Ascending aorta (tissue), 2 donors: ENCODE results near the gene CRTAC1. TPM values are rescaled to one million over a fixed set of nuclear protein-coding genes. Genes with fewer than 3 reads are reported as not detected.

Source experiments
- DNase-seq, 2 donors: peaks; one replicate each; pipeline ENCODE4 v3.0.0-alpha.2; 2019; ENCODE audit warnings: low spot score in 2 of 2
- H3K27ac ChIP-seq, 2 donors: fragments of 200-600 bp; sonication (generic); one replicate each; pipeline ENCODE4 v1.5.1; 2016 to 2017; ENCODE audit warnings: mild to moderate bottlenecking in 1 of 2
- H3K27me3 ChIP-seq: fragments of 200-600 bp; sonication (generic); one replicate; pipeline ENCODE4 v1.5.1; 2017
- H3K36me3 ChIP-seq, 2 donors: fragments of 200-600 bp; sonication (generic); one replicate each; pipeline ENCODE4 v1.5.1; 2016
- H3K4me1 ChIP-seq, 2 donors: fragments of 200-600 bp; sonication (generic); one replicate each; pipeline ENCODE4 v1.5.1; 2016 to 2017; ENCODE audit warnings: mild to moderate bottlenecking in 1 of 2
- H3K4me3 ChIP-seq, 2 donors: fragments of 200-600 bp; sonication (generic); one replicate each; pipeline ENCODE4 v1.5.1; 2016 to 2017; ENCODE audit warnings: mild to moderate bottlenecking in 1 of 2
- H3K9me3 ChIP-seq, 2 donors: fragments of 200-600 bp; sonication (generic); one replicate each; pipeline ENCODE4 v1.5.1; 2016
- intact Hi-C: fragments of 100-400 bp; cut with DNase I; formaldehyde crosslinking; loops from one replicate; pipeline ENCODE4 v1.15.1; 2023
- total RNA-seq: library from RNA; depleted of rRNA; stranded (reverse); fragments of >200 nt; gene quantifications from one replicate; pipeline ENCODE4 v1.1.0, GENCODE V29; 2016
- TF ChIP-seq, protein P1 (sequence below), 3 experiments: fragments of 200-600 bp in 2 of 3; fragments of 450-650 bp in 1 of 3; sonication (generic) in 2 of 3; IDR thresholded peaks; one replicate each; pipeline ENCODE4 v1.5.1; 2016 to 2019; ENCODE audit warnings: antibody characterized with exemption in 3 of 3, mild to moderate bottlenecking in 1 of 3, moderate library complexity in 1 of 3

The CRTAC1 gene
- total RNA-seq, 1 donor from 2014 or later = 25.2 TPM

DNA sequence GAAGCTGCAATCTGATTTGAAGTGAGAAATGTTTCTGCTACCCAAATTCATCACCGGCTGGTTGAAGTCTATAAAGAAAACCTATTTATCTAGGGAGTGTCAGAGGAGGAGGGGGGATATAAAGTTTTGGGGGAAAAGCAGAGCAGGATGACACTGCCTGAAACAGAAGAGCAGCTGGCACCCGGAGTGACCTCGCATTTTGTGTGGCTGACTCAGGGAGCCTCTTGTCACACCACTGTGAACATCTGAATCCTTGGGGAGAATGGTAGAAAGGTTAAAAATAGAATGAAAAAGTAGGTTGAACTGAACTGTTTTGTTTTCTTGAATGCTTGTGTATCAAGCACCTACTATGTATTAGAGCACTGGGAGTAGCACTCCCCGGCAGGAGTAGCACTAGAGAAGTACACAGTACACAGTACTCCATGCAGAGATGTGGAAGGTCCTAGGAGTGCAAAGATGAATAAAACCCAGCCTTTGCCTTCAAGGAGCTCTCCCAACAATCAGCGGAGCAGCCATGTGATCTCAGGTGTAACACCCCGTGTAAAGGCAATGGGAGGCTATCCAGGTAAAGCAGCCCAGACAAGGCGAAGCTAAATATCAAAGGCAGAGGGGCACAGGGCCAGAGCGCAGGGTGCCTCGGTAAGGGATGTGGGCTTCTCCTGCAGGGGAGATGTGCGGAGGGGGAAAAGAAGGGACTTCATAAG is 13.5 kb downstream of the CRTAC1 start:
- no peaks in the 10 kb centered on the region for H3K27me3 ChIP-seq
- H3K4me1 ChIP-seq = no peaks in the 10 kb centered on the region
- no peak overlapping the region for H3K4me3 ChIP-seq
- H3K36me3 ChIP-seq = no peaks in the 10 kb centered on the region
- H3K9me3 ChIP-seq = no peaks in the 10 kb centered on the region
- intact Hi-C loops = no loop called here
- H3K27ac ChIP-seq = no peak overlapping the region
- TF ChIP-seq, protein P1, sequence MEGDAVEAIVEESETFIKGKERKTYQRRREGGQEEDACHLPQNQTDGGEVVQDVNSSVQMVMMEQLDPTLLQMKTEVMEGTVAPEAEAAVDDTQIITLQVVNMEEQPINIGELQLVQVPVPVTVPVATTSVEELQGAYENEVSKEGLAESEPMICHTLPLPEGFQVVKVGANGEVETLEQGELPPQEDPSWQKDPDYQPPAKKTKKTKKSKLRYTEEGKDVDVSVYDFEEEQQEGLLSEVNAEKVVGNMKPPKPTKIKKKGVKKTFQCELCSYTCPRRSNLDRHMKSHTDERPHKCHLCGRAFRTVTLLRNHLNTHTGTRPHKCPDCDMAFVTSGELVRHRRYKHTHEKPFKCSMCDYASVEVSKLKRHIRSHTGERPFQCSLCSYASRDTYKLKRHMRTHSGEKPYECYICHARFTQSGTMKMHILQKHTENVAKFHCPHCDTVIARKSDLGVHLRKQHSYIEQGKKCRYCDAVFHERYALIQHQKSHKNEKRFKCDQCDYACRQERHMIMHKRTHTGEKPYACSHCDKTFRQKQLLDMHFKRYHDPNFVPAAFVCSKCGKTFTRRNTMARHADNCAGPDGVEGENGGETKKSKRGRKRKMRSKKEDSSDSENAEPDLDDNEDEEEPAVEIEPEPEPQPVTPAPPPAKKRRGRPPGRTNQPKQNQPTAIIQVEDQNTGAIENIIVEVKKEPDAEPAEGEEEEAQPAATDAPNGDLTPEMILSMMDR (IDR thresholded peaks at IDR 0.05) = no peak
- no peak for DNase-seq

GRCh38 chr10:98013776-98014175 is 16.6 kb downstream of the CRTAC1 start:
- H3K36me3 ChIP-seq = no peaks in the 10 kb centered on the region
- no peaks in the 10 kb centered on the region for H3K27me3 ChIP-seq
- H3K4me1 ChIP-seq = no peaks in the 10 kb centered on the region
- TF ChIP-seq, protein P1 (IDR thresholded peaks at IDR 0.05) = no peak
- no peaks in the 10 kb centered on the region for H3K9me3 ChIP-seq
- DNase-seq = no peak
- H3K27ac ChIP-seq = no peak overlapping the region
- no peak overlapping the region for H3K4me3 ChIP-seq
- intact Hi-C loops = no loop called here

GRCh38 chr10:98013122-98013521 is 17.3 kb downstream of the CRTAC1 start:
- Histone ChIP-seq H3K36me3 (no peaks in the 10 kb centered on the region), H3K4me3 (no peak overlapping the region), H3K9me3 (no peaks in the 10 kb centered on the region), H3K27me3 (no peaks in the 10 kb centered on the region), H3K4me1 (no peaks in the 10 kb centered on the region), H3K27ac (no peak overlapping the region)
- no peak for DNase-seq
- intact Hi-C loops = no loop called here
- TF ChIP-seq, protein P1 (IDR thresholded peaks at IDR 0.05) = no peak

GRCh38 chr10:98012644-98013043 is 17.8 kb downstream of the CRTAC1 start:
- no peaks in the 10 kb centered on the region for H3K9me3 ChIP-seq
- H3K27me3 ChIP-seq = no peaks in the 10 kb centered on the region
- no peak overlapping the region for H3K4me3 ChIP-seq
- H3K36me3 ChIP-seq = no peaks in the 10 kb centered on the region
- intact Hi-C loops = no loop called here
- TF ChIP-seq, protein P1 (IDR thresholded peaks at IDR 0.05) = no peak
- H3K4me1 ChIP-seq = no peaks in the 10 kb centered on the region
- DNase-seq = no peak
- H3K27ac ChIP-seq = no peak overlapping the region

DNA sequence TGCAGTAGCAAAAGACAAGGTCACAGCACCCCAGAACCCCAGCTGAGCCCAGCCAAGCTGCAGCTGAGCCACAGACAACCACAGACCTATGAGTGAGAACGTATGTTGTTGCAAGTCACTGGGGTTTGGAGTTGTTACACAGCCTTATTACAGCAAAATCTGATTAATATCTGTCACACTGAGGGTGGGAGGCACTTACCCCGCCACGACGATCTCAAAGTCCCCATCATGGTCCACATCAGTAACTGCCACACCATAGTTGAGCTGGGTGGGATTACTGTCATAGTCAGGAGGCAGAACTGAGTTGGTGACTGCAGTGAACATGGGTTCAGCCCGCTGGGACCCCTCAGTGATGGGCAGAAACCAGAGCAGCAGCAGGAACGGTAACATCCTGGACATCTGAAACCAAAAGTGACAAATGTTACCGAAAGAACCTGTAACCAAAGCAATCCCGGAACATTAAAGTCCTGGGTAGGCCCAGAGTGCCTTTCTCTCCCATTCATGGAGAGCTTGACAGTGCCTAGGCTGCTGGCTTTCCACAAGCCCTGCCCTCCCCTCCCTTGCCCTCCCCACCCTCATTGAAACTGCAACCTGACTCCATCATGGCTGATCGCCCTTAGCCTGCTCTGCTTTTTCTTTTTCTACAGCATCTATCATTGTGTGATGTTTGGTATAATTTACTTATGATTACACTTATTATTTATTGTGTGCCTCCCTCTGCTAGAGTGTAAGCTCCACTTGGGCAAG is 19.3 kb downstream of the CRTAC1 start:
- no peaks in the 10 kb centered on the region for H3K9me3 ChIP-seq
- intact Hi-C loops = no loop called here
- DNase-seq = no peak
- no peaks in the 10 kb centered on the region for H3K27me3 ChIP-seq
- H3K27ac ChIP-seq = no peak overlapping the region
- no peaks in the 10 kb centered on the region for H3K4me1 ChIP-seq
- no peaks in the 10 kb centered on the region for H3K36me3 ChIP-seq
- TF ChIP-seq, protein P1 (IDR thresholded peaks at IDR 0.05) = no peak
- H3K4me3 ChIP-seq = no peak overlapping the region
